Calu3 (cell line): ENCODE data around the gene PNISR. TPM values are rescaled to one million over a fixed set of nuclear protein-coding genes. Genes with fewer than 3 reads are reported as not detected.

ENCODE experiments used
- BruUV-seq: library from RNA; stranded (reverse); fragments of 400-500 nt; replicated peaks from 2 replicates; lab custom pipeline; 2021; lab: Mats Ljungman, UMichigan
- CTCF ChIA-PET: fragments of 300-600 bp; sonication (Branson Sonifier 250); formaldehyde crosslinking; loops from one replicate; lab custom pipeline; 2022; ENCODE audit warnings: antibody characterized with exemption; lab: Charles Lee
- DNase-seq: peaks from one replicate; pipeline ENCODE4 v3.0.0; 2022
- H3K27ac Mint-ChIP-seq: one replicate; pipeline ENCODE4 v1.8.0; 2022; ENCODE audit warnings: mixed read lengths; ENCODE audit not compliant: unreplicated experiment
- H3K27me3 Mint-ChIP-seq: one replicate; pipeline ENCODE4 v1.8.0; 2022; ENCODE audit warnings: mixed read lengths; ENCODE audit not compliant: unreplicated experiment
- H3K36me3 Mint-ChIP-seq: one replicate; pipeline ENCODE4 v1.8.0; 2022; ENCODE audit warnings: mild to moderate bottlenecking, moderate library complexity, mixed read lengths; ENCODE audit not compliant: insufficient read depth, unreplicated experiment
- H3K4me1 Mint-ChIP-seq: one replicate; pipeline ENCODE4 v1.8.0; 2022; ENCODE audit warnings: mild to moderate bottlenecking, low read depth, mixed read lengths; ENCODE audit not compliant: unreplicated experiment
- H3K4me3 Mint-ChIP-seq: one replicate; pipeline ENCODE4 v1.8.0; 2022; ENCODE audit warnings: mild to moderate bottlenecking, low read depth, moderate library complexity, mixed read lengths; ENCODE audit not compliant: unreplicated experiment
- H3K9me3 Mint-ChIP-seq: one replicate; pipeline ENCODE4 v1.8.0; 2022; ENCODE audit warnings: low read depth, mixed read lengths; ENCODE audit not compliant: unreplicated experiment
- CTCF ChIP-seq: fragments of 200-600 bp; IDR thresholded peaks from one replicate; pipeline ENCODE4 v1.8.0; 2022; ENCODE audit warnings: antibody characterized with exemption; ENCODE audit not compliant: unreplicated experiment
- intact Hi-C: fragments of 100-400 bp; cut with micrococcal nuclease; formaldehyde crosslinking; loops from one replicate; pipeline ENCODE4 v1.10.0; 2022; ENCODE audit not compliant: unreplicated experiment
- total RNA-seq: library from RNA; stranded (reverse); gene quantifications from 2 replicates; pipeline ENCODE4 v1.2.3, GENCODE V29; 2022

The PNISR gene
- total RNA-seq, 1 experiment from 2014 or later = 82.5 TPM

GRCh38 chr6:99378636-99379035 is 46.5 kb downstream of the PNISR start:
- H3K4me3 Mint-ChIP-seq = no peak overlapping the region
- BruUV-seq = no TSS peak
- no peaks in the 10 kb centered on the region for H3K36me3 Mint-ChIP-seq
- H3K4me1 Mint-ChIP-seq = no peaks in the 10 kb centered on the region
- H3K27ac Mint-ChIP-seq = no peak overlapping the region
- intact Hi-C loops = no loop called here
- CTCF ChIA-PET = no interaction called here
- TF ChIP-seq CTCF = no peak
- H3K9me3 Mint-ChIP-seq = no peaks in the 10 kb centered on the region
- DNase-seq = no peak
- no peaks in the 10 kb centered on the region for H3K27me3 Mint-ChIP-seq

- CTCF ChIA-PET = no interaction called here
- H3K4me3 Mint-ChIP-seq = no peak overlapping the region
- no TSS peak for BruUV-seq
These were observed 55.6 kb downstream of the PNISR start for GRCh38 chr6:99369533-99369932.

GRCh38 chr6:99366852-99367251 is 58.3 kb downstream of the PNISR start:
- intact Hi-C loops = no loop called here
- CTCF ChIA-PET = no interaction called here
- Mint-ChIP-seq H3K4me1 (no peaks in the 10 kb centered on the region), H3K27ac (no peak overlapping the region), H3K9me3 (no peaks in the 10 kb centered on the region), H3K4me3 (no peak overlapping the region), H3K27me3 (peaks cover 5% of the 10 kb centered on the region), H3K36me3 (no peaks in the 10 kb centered on the region)
- DNase-seq = no peak
- no TSS peak for BruUV-seq
- TF ChIP-seq CTCF = no peak

More at GRCh38 chr6:99369533-99369932, 55.6 kb downstream of the PNISR start:
- no peaks in the 10 kb centered on the region for H3K27me3 Mint-ChIP-seq
- no peak for DNase-seq
- H3K36me3 Mint-ChIP-seq = no peaks in the 10 kb centered on the region
- H3K27ac Mint-ChIP-seq = no peak overlapping the region
- no peaks in the 10 kb centered on the region for H3K9me3 Mint-ChIP-seq
- intact Hi-C loops = no loop called here
- no peaks in the 10 kb centered on the region for H3K4me1 Mint-ChIP-seq
- TF ChIP-seq CTCF = no peak

- no peaks in the 10 kb centered on the region for H3K36me3 Mint-ChIP-seq
- H3K9me3 Mint-ChIP-seq = no peaks in the 10 kb centered on the region
- BruUV-seq = no TSS peak
- intact Hi-C loops = no loop called here
- DNase-seq = no peak
- no peaks in the 10 kb centered on the region for H3K4me1 Mint-ChIP-seq
- H3K27me3 Mint-ChIP-seq = peaks cover 26% of the 10 kb centered on the region
- CTCF ChIA-PET = no interaction called here
- TF ChIP-seq CTCF = no peak
- no peak overlapping the region for H3K4me3 Mint-ChIP-seq
- H3K27ac Mint-ChIP-seq = no peak overlapping the region
These were observed 61.1 kb downstream of the PNISR start for GRCh38 chr6:99364026-99364425.
